OCI-LY3 (cell line): Measurements from ENCODE around the gene CPTP.

Source experiments
- H2AFZ ChIP-seq: fragments of 200-600, 300-600 bp; shearing (Covaris generic); 2 replicates; pipeline ENCODE4 v1.6.0; 2014; ENCODE audit warnings: antibody characterized with exemption, low read depth, low read length
- H3K27ac ChIP-seq: fragments of 200-600, 300-600 bp; sonication (generic); 2 replicates; pipeline ENCODE4 v1.5.1; 2014; ENCODE audit warnings: mild to moderate bottlenecking, low read length, moderate library complexity, mixed read lengths
- H3K27me3 ChIP-seq: fragments of 200-600, 300-600 bp; sonication (generic); 2 replicates; pipeline ENCODE4 v1.6.1; 2014; ENCODE audit warnings: low read depth, low read length, mixed read lengths
- H3K36me3 ChIP-seq: fragments of 200-600, 300-600 bp; sonication (generic); replicated peaks from 2 replicates; pipeline ENCODE3; 2014; ENCODE audit warnings: low read depth, low read length, mixed read lengths
- H3K4me1 ChIP-seq: fragments of 300-600, 200-600 bp; sonication (generic); 2 replicates; pipeline ENCODE4 v1.6.1; 2014; ENCODE audit warnings: low read length, mixed read lengths
- H3K4me2 ChIP-seq: fragments of 200-600, 300-600 bp; sonication (generic); 2 replicates; pipeline ENCODE4 v1.6.1; 2014; ENCODE audit warnings: low read length, mixed read lengths
- H3K4me3 ChIP-seq: fragments of 300-600, 200-600 bp; sonication (generic); 2 replicates; pipeline ENCODE4 v1.5.1; 2014; ENCODE audit warnings: antibody characterized with exemption, mild to moderate bottlenecking, low read length, moderate library complexity
- H3K79me2 ChIP-seq: fragments of 300-600, 200-600 bp; shearing (Covaris generic); 2 replicates; pipeline ENCODE4 v1.6.1; 2014; ENCODE audit warnings: mild to moderate bottlenecking, low read length, mixed read lengths
- H3K9ac ChIP-seq: fragments of 300-600, 200-600 bp; shearing (Covaris generic); 2 replicates; pipeline ENCODE4 v1.6.0; 2014; ENCODE audit warnings: mild to moderate bottlenecking, low read length, moderate library complexity
- H3K9me3 ChIP-seq: fragments of 200-600, 300-600 bp; shearing (Covaris generic); 2 replicates; pipeline ENCODE4 v1.6.1; 2014; ENCODE audit warnings: low read length, mixed read lengths; ENCODE audit not compliant: insufficient read depth
- H4K20me1 ChIP-seq: fragments of 200-600, 300-600 bp; sonication (generic); 2 replicates; pipeline ENCODE4 v1.6.1; 2016; ENCODE audit warnings: low read length, mixed read lengths; ENCODE audit not compliant: insufficient read depth
- CTCF ChIP-seq: fragments of 200-600, 300-600 bp; sonication (generic); IDR thresholded peaks from 2 replicates; pipeline ENCODE4 v1.5.1; 2014; ENCODE audit warnings: antibody characterized with exemption, low read length, low read depth
- EZH2phosphoT487 ChIP-seq: fragments of 200-600 bp; shearing (Covaris generic); IDR thresholded peaks from 2 replicates; pipeline ENCODE4 v1.6.1; 2018; ENCODE audit warnings: antibody characterized with exemption, mixed run types, low read depth

Gene CPTP

DNA sequence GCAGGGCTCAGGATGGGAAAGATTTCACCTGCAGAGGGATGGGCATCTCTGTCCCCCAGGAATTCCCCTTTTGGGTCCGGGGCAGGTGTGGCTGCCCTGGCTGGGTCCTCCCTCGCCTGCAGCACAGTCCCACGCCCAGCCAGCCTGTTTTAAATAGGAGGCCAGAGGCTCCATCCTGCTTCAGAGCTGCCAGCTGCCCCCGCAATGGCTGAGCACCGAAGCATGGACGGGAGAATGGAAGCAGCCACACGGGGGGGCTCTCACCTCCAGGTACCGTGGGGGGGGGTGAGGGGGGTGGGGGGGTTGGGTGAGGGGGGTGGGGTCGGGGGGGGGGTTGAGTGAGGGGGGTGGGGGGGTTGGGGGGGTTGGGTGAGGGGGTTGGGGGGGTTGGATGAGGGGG is 40.8 kb upstream of the CPTP start:
- Histone ChIP-seq H4K20me1 (no peaks in the 10 kb centered on the region), H3K27ac (no peak overlapping the region), H3K4me2 (no peak overlapping the region), H3K9ac (no peak overlapping the region), H3K9me3 (no peaks in the 10 kb centered on the region), H2AFZ (no peak overlapping the region), H3K79me2 (no peaks in the 10 kb centered on the region), H3K36me3 (no peaks in the 10 kb centered on the region), H3K4me3 (no peak overlapping the region), H3K27me3 (no peaks in the 10 kb centered on the region), H3K4me1 (peaks cover 3% of the 10 kb centered on the region; the same call in 1 of the 2 replicates)
- TF ChIP-seq EZH2phosphoT487 = no peak

DNA sequence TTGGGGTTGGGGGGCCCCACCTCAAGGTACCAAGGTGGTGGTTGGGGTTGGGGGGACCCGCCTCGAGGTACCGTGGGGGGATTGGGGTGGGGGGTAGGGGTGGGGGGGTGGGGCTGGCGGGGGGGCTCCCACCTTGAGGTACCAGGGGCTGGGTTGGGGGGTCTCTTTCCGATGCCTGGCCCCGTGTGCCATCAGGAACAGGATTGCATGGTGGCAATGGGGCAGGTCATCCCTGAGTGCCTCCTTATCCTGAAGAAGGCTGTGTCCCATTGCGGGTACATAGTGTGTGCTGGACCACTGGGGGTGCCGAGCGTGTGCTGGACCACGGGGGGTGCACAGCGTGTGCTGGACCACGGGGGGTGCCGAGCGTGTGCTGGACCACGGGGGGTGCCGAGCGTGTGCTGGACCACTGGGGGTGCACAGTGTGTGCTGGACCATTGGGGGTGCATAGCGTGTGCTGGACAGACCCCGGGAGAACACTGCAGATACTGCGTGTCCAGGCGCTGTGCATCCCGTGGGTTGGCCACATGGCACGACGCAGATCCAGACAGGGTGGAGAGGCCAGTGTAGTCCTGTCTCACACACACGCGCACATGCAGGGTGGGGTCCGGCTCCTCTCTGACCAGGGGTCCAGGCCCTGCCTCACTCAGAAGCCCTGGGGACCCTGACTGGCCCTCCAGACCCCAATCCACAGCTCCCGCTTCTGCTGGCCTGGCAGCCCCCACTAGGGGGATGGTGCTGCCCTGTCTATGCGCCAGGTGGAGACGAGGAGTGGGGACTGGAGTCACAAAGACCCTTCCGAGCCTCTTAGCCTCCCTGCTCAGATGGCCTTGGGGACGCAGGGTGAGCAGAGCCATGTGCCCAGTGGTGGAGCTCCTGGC is 40.1 kb upstream of the CPTP start:
- no peaks in the 10 kb centered on the region for H3K27me3 ChIP-seq
- no peaks in the 10 kb centered on the region for H3K36me3 ChIP-seq
- H3K9ac ChIP-seq = no peak overlapping the region
- H4K20me1 ChIP-seq = no peaks in the 10 kb centered on the region
- no peak overlapping the region for H3K4me2 ChIP-seq
- H3K4me3 ChIP-seq = no peak overlapping the region
- no peak for TF ChIP-seq EZH2phosphoT487
- TF ChIP-seq CTCF = no peak
- no peaks in the 10 kb centered on the region for H3K79me2 ChIP-seq
- no peak overlapping the region for H2AFZ ChIP-seq
- no peak overlapping the region for H3K27ac ChIP-seq
- no peaks in the 10 kb centered on the region for H3K9me3 ChIP-seq
- peaks cover 3% of the 10 kb centered on the region; the same call in 1 of the 2 replicates for H3K4me1 ChIP-seq

GRCh38 chr1:1285102-1285571 is 39.5 kb upstream of the CPTP start:
- no peaks in the 10 kb centered on the region for H4K20me1 ChIP-seq
- no peak for TF ChIP-seq EZH2phosphoT487
- no peak for TF ChIP-seq CTCF

DNA sequence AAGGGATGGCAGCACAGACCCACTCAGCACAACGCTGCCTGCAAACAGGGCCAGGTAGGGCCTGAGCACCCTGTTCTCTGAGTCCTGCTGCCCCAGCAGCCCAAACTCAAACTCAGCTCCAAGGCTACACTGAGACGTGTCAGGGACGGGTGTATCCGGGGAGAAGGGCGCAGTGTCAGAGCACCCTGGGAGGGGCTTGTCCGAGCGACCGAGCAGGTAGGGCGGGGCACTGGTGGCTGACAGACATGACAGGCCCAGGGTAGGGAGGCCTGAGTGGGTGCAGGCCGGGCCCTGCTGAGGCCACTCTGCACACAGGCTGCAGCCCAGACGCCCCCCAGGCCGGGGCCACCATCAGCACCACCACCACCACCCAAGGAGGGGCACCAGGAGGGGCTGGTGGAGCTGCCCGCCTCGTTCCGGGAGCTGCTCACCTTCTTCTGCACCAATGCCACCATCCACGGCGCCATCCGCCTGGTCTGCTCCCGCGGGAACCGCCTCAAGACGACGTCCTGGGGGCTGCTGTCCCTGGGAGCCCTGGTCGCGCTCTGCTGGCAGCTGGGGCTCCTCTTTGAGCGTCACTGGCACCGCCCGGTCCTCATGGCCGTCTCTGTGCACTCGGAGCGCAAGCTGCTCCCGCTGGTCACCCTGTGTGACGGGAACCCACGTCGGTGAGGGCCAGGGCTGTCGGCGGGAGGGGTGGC is 38.8 kb upstream of the CPTP start:
- no peak overlapping the region for H3K4me3 ChIP-seq

More at GRCh38 chr1:1285102-1285571, 39.5 kb upstream of the CPTP start:
- no peak overlapping the region for H3K4me2 ChIP-seq
- H3K79me2 ChIP-seq = no peaks in the 10 kb centered on the region
- H3K27me3 ChIP-seq = no peaks in the 10 kb centered on the region
- H3K4me1 ChIP-seq = peaks cover 3% of the 10 kb centered on the region; the same call in 1 of the 2 replicates
- H3K36me3 ChIP-seq = no peaks in the 10 kb centered on the region
- H3K4me3 ChIP-seq = no peak overlapping the region
- no peak overlapping the region for H3K27ac ChIP-seq
- no peak overlapping the region for H3K9ac ChIP-seq
- no peak overlapping the region for H2AFZ ChIP-seq
- no peaks in the 10 kb centered on the region for H3K9me3 ChIP-seq

More for the DNA sequence above, 38.8 kb upstream of the CPTP start:
- Histone ChIP-seq H3K27me3 (no peaks in the 10 kb centered on the region), H2AFZ (no peak overlapping the region), H3K9me3 (no peaks in the 10 kb centered on the region), H3K27ac (no peak overlapping the region), H3K4me1 (peaks cover 3% of the 10 kb centered on the region; the same call in 1 of the 2 replicates), H3K36me3 (no peaks in the 10 kb centered on the region), H3K79me2 (no peaks in the 10 kb centered on the region), H3K9ac (no peak overlapping the region), H4K20me1 (no peaks in the 10 kb centered on the region), H3K4me2 (no peak overlapping the region)
- TF ChIP-seq EZH2phosphoT487 (no peak), CTCF (no peak)
